SKM-1 treated with dmso at 0.1 percent for 144 hours (cell line): Measurements from ENCODE around the gene DIO2.
A peak's percentile ranks its signal among the peaks of the same experiment; 100 is the strongest.

Source experiments
- DNase-seq: peaks from one replicate; lab custom pipeline; 2025; ENCODE audit not compliant: unreplicated experiment; lab: John Stamatoyannopoulos, UW

DIO2 gene

GRCh38 chr14:80211153-80212022, at the start of gene DIO2:
Gene DIO2, minus strand, starts transcription at chr14:80211504. Its CDS starts 32 bp downstream, at chr14:80211472.
- DNase-seq = no peak

DNA sequence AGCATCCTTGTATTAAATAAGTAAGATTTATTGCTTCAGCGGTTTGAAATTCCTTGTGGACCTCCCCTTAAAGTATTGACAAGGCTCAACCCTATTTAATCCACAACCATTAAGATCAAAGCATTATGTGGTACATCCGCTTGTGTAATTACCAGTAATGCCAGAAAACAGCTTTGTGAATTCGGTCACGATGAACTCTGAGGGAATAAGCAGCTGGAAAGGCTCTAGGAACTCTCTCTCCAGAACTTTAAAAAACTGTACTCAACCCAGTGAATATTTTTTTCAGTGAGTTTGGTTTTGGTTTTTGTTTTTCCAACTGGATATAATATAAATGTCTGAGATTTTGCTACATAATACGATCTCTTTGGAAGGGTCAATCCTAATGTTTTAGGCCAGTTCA, 49.3 kb upstream of the DIO2 start:
- DNase-seq = no peak

DNA sequence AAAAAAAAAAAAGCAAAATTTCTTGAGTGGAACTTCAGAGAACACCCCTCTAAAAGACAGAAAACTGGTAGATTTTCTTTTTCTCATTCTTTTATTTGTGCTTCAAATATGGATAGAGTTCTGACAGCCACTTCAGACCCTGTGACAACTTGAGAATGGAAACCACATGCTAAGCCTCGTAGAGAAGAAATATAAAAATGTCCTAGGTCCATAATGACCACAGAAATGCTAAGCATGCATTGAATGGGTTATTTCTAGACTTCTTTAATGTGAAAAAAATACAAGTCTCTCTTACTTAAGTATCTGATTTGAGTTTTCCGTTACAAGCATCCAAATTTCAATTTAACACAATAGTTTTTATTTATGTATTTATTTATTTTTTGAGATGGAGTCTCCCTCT, 28.3 kb upstream of the DIO2 start:
- DNase-seq = no peak

GRCh38 chr14:80237143-80237542, 25.8 kb upstream of the DIO2 start:
- DNase-seq = no peak

DNA sequence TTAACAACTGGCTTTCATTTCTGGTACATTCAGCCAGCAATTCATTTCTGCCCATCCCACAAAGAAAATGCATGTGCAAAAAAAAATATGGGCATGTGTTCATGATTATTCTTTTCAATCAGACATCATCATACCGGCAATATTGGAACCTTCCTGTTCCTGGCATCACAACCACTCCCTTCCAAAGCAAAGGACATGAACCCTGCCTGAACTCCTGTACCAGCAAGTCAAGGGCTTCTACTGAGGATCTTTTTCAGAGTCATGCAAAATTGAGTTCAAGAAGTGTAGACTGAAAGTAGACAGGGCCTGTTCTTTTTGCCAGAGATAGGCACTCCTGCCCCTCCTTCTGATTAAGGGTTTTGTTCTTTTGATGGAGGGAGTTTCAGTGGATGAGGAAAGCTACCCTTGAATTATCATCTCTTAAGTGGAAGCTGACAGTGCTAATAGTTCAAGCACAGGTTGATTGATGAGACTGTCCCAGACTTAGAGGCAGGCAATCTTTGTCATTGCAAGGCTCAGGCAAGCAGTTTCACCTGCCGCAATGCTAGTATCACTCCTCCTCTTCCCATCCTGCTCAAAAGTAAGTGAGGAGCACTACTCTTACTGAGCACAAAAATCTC, 22.3 kb upstream of the DIO2 start:
- no peak for DNase-seq

GRCh38 chr14:80231702-80232101, 20.4 kb upstream of the DIO2 start:
- no peak for DNase-seq

DNA sequence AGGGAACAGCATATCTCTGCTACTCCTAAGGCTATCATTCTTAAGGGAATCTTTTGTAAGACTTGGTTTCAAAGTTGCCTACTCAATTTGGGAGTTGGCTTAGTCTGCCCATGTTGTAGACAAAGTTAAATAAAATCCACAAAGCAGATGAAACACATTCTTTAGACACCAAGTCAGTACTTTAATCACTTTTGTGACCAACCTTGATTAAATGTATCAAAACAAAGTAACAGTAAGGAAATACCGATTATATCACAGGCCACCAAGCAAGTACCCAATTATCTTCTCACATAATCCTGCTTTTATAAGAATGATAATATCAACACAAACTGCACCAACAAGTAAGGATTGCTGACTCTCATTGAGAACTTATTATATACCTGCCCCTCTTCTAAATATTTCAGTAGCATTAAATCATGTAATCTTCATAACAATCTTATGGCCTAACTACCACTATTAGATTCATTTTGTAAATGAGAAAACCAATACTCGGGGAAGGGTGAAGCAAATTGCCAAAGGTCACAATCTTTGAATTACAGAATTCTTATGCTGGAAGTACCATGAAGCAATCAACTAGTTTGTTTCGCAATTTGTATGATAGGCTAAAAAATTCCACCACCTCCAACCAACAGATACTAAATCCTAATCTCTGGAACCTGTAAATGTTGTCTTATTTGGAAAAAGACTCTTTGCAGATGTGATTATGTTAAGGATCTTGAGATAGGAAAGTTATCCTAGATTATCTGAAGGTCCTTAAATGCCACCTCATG, 12.6 kb upstream of the DIO2 start:
- no peak for DNase-seq

DNA sequence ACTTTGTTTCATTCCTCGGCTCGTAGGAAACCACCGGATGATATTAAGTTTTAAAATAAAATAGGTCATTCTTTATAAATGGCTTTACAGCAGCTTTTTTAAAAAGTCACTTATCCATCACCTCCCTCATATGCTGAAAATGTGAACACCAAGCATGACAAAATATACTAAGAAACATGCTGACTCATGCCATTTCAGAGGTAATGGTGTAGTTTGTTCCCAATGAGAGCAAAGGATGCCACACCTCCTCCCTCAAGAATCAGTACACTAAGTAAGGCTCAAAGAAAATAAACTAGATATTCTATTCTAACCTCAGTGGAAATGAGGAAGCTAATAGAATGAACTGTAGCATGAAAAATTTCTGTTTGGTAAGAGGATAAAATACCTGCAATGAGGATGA, 5.5 kb upstream of the DIO2 start:
- no peak for DNase-seq

GRCh38 chr14:80215756-80216581, 4.7 kb upstream of the DIO2 start:
- no peak for DNase-seq

DNA sequence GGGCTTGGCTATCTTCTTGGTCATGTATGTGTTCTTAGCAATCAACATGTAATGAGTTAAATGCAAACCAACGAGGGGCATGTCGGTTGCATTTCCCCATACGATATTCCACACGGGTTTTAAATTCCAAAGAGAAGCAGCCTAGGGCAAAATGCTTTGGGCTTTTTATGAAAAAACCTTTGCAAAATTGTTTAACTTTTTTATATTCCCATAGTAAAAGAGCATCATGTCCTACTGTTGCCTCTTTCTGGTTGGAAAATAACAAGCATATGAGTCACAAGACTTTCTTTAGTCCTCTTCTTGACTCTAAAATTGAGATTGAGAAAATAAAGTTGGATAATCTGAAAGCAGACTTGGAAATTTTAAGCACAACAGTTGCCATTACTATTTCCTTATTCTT, 3.8 kb upstream of the DIO2 start:
- DNase-seq = no peak

GRCh38 chr14:80213602-80214001, 2.3 kb upstream of the DIO2 start:
- DNase-seq = peak; percentile 1

DNA sequence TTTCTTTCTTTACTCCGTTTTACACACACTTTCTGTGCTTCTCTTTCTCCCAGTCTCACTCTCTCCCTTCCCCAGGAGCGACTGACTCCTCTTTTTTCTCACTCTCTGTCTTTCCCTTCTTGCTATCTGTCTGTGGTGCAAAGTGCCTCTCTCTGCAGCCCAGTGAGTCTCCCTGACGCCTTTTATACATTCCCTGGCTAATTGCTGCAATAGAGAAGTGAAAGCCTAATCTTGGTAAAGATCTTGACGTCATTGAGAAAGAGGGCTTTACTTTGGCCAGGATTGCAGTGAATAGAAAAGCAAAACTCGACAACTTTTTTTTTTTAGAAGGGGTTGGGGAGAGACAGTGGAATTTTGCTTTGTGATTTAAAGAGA, 706 bp upstream of the DIO2 start:
- DNase-seq = no peak

GRCh38 chr14:80208461-80208860, 2.8 kb downstream of the DIO2 start:
- no peak for DNase-seq

GRCh38 chr14:80206351-80207080, 4.8 kb downstream of the DIO2 start:
- DNase-seq = no peak

- DNase-seq = no peak
Measured at GRCh38 chr14:80202888-80203562, 8.3 kb downstream of the DIO2 start.

DNA sequence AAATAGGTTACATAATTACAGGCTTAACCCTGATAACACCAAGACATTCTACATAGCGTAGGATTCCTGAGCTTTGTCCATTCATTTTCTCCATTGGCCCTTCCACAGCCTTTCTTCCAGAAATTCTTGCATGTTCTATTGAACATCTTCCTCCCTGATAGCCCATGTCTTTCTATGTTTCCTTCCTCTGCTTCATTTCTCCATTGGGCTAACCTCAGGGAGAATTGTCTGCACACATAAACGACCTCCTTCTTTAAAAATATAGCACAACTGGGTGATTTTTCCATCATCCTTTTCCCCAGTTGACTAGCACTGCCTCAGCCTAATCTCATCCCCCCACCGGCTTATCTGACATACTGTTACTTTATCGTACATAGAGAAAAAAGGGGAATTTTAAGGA, 11.2 kb downstream of the DIO2 start:
- no peak for DNase-seq

DNA sequence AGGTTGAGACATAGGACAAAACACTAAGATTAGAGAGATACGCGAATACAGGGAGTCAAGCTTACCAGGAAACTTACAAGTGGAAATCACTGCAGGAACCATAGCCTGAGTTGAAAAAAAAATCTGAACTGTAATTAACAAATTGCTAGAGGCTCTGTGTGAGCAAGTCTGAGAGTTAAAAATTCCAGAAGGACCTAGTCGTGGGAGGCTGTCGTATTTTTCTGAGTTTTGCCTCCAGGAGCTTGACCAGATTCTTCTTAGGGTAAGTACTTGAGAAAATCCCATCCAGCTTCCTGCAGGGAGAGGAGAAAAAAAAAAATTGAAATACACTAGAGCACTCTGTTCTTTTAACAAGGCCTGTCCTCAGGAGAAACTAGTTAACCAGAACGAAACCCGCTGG, 22.7 kb downstream of the DIO2 start:
- no peak for DNase-seq

DNA sequence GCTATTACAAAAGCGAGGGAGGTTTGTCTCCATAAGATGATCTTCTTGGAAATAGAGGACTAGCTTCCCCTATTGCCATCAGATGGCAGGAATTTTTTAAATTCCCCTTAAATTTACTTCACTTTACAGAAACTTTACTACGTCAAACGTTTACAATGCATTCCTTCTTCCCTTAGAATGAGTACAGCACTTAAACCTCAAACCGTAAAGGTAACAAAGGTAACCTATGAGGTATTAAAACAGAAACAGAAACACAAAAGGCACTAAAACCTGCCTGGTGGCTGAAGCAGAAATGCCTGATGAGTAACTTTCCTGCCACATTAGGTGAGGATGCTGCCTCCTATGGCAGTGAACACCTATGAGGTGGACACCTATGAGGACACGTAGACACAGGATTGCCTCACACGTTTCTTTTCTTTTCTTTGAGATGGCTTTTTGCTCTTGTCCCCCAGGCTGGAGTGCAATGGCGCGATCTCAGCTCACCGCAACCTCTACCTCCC, 25.0 kb downstream of the DIO2 start:
- DNase-seq = no peak

- DNase-seq = no peak
Measured at GRCh38 chr14:80176893-80177292, 34.4 kb downstream of the DIO2 start.
